ENCODE measurements around the gene AUTS2.

- TF ChIP-seq CTCF (conservative IDR thresholded peaks at IDR 0.05; ENCODE audit: low read length) (no peak), EZH2phosphoT487 (IDR thresholded peaks at IDR 0.05; ENCODE audit: borderline replicate concordance) (no peak)
These were observed 1180.3 kb downstream of the AUTS2 start for GRCh38 chr7:70778585-70778984.
